ENCODE data around the gene CAPRIN2.
A peak's percentile ranks its signal among the peaks of the same experiment; 100 is the strongest.

The CAPRIN2 gene

DNA sequence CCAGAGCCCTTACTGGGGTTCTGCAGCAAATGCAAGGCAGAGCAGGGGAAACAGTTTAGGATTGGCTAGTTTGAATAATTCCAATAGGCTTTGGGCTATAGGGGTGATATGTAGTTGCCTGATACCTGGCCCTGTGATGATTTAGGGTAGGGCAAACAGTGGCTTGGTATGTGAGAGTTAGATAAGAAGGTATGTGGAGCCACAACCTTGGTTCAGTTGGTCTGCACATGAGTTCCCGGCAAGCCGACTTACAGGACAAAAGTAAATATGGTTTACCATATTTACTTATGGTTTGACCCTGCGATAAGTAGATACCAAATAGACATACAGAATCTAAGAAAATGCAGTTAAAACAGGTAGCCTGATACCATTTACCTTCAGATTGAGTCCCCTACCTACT lies 8.3 kb upstream of the CAPRIN2 start:
- DNase-seq = no peak

- no peak for DNase-seq
Observed at GRCh38 chr12:30761730-30762129, 7.0 kb upstream of the CAPRIN2 start.

DNA sequence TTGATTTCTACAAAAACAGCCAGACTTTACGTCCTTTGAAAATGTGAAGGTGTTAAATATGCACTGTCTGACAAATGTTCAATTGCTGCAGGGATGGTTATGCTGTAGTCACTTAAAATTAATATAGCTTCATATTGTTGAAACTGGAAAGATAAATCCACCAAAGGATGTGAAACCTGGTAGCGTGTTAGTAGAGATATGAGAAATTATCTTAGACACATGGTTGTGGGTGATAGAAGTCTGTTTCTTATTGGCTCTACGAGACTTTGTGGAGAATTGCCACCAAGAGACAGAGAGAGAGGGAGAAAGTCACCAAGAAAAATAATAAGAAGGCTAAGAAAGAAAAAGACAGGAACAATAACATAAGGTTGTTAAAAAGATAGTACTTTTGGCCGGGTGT lies 2.6 kb upstream of the CAPRIN2 start:
- no peak for DNase-seq

- no peak for DNase-seq
Observed at GRCh38 chr12:30756074-30756473, 1.3 kb upstream of the CAPRIN2 start.

DNA sequence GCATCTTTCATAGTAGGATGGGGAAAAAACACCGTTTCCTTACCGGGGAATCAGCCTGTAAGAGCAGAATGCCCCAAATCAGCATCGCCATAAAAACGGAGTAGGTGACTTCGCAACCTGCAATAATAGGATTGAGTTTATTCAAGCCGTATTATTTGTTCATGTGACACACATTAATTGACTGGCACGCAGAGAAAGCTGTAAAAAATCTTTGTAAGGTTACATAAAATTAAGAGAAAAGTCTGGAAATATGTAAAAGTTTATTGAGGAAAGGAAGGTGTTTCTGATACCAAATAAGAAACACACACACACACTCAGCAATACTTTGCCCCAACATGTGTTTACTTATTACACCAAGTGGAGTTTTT lies 628 bp upstream of the CAPRIN2 start:
- DNase-seq = no peak

DNA sequence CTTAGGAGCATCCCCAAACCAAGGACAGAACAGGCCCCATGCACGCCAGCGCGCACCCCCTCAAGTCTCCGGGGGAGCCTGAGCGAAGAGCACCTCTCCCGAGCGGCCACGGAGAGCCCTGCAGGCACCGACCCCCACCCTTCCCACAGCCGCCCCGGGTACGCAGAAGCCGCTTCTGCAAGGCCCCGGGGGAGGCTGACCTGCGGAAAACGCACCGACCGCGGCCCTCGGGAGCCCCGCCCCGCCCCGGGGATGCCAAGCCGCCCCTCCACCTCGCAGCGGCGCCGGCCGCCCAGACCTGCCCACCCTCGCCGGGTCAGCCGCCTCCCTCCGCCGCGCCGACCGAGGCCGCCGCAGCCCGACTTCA lies 385 bp downstream of the CAPRIN2 start:
- peak; percentile 3 for DNase-seq

DNA sequence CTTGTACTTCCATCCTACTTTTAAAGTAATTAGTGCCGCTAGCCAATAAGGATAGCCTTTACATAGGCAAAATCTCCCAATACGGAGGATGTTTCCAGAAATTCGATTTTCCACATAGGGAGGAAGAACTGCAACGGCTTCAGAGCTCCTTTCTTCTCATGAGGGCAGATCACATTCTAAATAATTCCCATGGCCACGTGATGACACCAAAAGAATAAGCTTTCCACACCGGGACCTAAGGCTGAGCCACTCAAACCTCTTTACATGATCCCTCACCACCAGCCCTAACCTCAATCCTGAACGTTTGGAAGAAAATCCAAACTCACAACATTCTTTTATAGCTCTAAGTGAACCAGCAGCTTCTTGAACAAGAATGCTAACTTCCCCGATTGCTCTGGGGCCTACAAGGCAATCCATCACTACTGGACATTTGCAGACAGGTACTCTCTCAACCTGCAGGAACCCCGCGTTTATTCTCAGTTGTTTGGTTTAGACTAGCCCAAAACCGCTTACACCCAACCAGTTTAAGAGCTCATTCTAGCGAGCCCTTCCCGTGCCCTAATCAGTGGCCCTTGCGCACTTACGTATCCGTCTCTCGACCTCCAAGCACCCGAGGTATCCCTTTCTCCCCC lies 884 bp downstream of the CAPRIN2 start:
- DNase-seq = no peak

DNA sequence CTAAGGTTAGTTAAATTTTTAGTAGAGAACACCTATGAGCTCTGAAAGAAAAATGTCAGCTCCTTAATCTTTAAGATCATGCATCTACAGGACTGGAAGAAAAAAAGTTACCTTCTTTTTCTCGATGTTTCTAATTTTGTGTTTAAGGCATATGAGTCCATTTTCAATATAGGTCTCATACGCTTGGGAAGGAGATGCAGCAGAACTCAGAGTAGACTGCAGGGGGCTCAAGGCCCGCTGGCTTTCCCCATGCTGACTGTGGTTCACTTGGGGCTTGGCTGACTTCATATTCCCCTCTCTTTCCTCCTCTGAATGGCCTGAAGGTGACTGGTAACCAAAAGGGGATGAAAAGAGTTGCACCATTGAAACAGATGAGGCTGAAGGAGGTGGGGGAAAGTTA lies 1.5 kb downstream of the CAPRIN2 start:
- DNase-seq = no peak

DNA sequence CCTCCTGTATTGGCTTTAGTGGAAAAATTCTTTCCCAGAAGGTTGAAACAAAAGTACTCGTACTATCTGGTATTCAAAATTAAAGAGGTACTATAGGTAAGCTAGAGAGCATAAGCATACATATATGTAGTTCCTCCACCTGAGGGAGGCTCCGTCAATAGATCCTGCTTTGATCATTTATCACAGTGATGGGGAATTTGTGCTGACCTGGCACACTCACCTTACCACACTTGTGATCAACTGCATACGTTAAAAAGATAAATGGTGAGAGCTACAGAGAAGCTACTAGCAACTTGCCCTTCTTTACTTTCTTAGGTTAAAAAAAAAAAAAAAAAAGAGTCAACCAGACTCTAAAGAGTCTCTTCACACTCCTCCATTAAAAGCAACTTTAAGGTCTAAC lies 2.5 kb downstream of the CAPRIN2 start:
- DNase-seq = no peak

DNA sequence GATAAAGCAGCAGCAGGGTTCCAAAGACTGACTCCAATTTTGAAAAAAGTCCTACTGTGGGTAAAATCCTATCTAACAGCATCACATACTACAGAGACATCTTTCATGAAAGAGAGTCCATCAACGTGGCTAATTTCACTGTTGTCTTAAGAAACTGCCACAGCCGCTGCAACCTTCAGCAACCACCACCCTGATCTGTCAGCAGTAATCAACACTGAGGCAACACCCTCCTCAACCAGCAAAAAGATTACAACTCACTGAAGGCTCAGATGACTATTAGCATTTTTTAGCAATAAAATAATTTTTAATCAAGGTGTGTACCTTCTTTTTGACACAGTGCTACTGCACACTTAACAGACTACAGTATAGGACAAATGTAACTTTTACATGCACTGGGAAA lies 6.6 kb downstream of the CAPRIN2 start:
- DNase-seq = no peak

- DNase-seq = no peak
Observed at GRCh38 chr12:30746190-30746589, 8.6 kb downstream of the CAPRIN2 start.

DNA sequence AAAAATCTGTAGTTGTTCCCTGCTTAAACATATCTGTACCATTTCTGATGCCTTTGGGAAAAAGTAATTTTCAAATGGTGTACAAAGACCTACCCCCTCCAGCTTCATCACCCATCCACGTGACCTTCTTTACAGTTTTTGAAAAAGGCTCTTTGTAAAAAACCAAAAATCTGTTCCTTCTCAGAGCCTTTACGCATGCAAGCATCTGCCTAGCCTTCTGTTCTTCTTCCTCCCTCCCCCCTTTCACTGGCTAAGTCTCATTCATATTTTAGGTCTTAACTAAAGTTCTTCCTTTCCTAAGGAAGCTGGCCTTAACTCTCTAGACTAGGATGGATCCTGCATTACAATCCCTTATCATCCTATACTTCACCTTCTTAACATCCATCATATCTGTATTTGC lies 10.4 kb downstream of the CAPRIN2 start:
- no peak for DNase-seq

GRCh38 chr12:30740274-30740673 lies 14.5 kb downstream of the CAPRIN2 start:
- no peak for DNase-seq

- DNase-seq = no peak
Observed at GRCh38 chr12:30739020-30739419, 15.7 kb downstream of the CAPRIN2 start.

DNA sequence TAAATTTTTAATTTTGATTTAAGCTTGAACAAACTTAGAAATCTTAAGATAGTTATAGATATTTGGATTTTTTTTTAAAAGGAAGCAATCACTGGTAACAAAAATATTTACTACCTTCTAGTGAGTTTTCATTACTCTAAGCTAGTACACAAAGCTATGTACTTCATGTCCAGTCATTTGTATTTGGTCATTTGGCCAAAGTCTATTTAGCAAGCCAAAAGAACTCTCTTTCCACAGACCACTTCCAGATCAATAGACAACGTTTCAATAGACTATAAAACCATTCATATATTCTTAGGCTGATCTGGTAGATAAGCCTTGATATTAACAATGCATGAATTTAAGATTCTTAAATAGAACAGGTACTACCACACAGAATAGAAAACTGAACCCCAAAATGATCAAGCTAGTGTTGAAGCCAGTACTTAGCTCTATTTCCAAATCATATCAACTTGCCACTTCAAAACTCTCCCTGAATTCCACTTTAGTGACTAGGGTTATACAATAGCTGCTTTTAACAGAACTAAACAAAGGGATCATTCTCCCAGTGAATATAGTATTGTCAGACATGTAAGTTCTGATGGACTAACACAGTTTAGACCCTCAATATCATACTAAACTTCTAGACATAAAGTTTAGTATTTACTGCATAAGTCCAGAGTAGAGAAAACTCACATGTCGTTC lies 21.7 kb downstream of the CAPRIN2 start:
- DNase-seq = no peak

GRCh38 chr12:30730011-30730410 lies 24.7 kb downstream of the CAPRIN2 start:
- no peak for DNase-seq

DNA sequence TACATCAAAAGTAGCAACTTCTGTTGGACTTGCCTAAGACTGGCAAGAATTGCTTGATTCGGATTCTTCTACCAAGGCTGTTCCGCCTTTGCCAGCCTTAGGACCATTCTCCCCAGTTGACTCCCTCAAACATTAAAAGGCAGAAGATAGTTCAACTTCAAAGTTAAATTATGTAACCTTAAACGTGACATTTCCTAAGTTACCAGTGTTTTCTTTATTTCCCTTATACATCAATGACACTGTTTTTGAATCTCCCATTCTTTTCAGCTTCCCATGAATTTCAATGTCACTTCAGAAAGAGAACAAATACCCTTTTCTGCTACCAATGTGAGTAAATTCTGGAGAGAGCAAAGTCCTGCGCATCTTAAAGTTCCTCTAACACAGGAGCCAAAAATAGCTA lies 25.2 kb downstream of the CAPRIN2 start:
- DNase-seq = no peak

- no peak for DNase-seq
Observed at GRCh38 chr12:30726647-30727046, 28.1 kb downstream of the CAPRIN2 start.

GRCh38 chr12:30725739-30726138 lies 29.0 kb downstream of the CAPRIN2 start:
- peak; percentile 4 for DNase-seq

DNA sequence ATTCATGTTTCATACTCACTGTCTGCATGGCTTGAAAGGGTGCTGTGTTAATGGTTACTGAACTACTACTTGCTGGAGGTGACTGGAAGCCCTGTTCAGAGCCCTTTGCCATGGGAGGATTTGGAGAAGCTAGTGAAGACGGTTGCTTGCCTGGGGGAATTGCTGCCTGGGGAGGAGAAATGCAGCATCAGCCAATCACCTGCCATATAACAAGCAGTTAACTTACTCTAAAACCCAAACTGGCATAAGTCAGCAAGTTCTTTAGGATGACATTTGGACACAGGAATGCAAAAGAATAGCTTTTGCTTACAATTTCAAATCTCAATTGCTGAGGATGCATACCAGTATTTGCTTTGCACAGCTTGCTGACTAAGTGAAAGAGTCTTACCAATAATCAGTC lies 35.7 kb downstream of the CAPRIN2 start:
- DNase-seq = no peak

DNA sequence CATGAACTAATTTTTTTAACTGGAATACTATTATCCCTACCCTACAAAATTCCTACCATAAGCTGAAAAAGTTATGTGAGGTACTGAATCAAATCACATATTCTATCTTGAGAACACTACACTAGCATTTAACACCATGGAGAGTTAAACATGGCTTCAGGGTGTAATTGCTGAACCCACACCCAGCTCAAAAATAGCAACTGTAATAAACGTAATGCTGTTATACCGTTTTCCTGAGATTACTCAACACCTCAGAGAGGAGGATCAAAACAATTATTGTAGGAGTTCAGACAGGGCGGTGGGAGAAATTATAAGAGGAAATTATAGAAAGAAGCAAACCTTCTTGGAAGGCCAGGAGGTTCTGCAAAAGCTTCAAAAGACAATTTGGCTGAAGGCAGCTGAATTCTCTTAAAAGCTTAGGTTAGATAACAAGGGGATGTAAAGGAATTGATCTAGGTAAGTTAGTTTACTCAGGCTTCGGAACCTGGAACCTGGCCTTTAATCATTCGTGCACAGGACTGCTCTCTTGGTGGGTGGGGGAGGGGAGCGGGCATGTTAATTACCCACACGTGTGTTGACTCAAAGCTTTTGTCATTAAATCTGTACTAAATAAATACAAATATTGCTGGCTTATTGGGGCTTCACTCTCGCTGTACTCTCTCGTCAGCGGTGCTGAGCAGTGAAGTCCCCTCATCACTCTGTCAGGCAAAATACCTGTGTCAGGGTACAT lies 47.0 kb downstream of the CAPRIN2 start:
- DNase-seq = no peak

DNA sequence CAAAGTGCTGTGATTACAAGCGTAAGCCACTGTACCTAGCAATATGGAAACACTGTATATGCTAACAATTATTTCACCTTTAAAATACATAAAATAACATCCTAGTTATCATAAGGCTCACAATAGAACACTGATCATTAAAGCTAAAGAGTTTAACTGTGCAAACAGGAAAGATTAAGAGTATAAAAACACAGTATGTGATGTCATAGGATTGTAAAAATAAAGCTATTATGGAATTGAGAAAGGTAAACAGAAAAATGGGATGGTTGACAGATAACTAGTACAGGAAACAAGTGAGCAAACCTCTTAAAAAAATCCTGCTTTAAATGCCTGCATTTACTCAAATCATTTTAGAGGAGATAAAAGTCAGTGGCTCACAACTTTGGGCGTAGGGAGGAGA lies 48.3 kb downstream of the CAPRIN2 start:
- no peak for DNase-seq

- DNase-seq = no peak
Observed at GRCh38 chr12:30701056-30701455, 53.7 kb downstream of the CAPRIN2 start.

- DNase-seq = no peak
Observed at GRCh38 chr12:30700216-30700900, 54.4 kb downstream of the CAPRIN2 start.

Data from inflammatory macrophage treated with lipopolysaccharide for 4 hours (primary cell).